Activated T-helper 2 cell treated with anti-CD3 and anti-CD28 coated beads, Interferon-gamma antibody, Interleukin-2, Interleukin-4, amounts not matched to agents 10 μg/mL and 5 μg/mL and 100 μg/mL, durations not matched to agents 14 hours and 24 hours and 36 hours (primary cell): ENCODE data around the gene CCT8L2. TPM values are rescaled to one million over a fixed set of nuclear protein-coding genes. Genes with fewer than 3 reads are reported as not detected.
"Not testable (repeated sequence)": the region's sequence is repeated elsewhere in the genome, so short reads cannot be mapped to it uniquely, and the experiment has no call there.

ENCODE experiments used
- DNase-seq: peaks from one replicate; pipeline ENCODE4 v3.0.0; 2021; ENCODE audit warnings: low spot score
- H3K27ac Mint-ChIP-seq: one replicate; pipeline ENCODE4 v1.8.0; 2021; ENCODE audit warnings: mixed read lengths
- H3K27me3 Mint-ChIP-seq: one replicate; pipeline ENCODE4 v1.8.0; 2021; ENCODE audit warnings: low read depth, mixed read lengths
- H3K36me3 Mint-ChIP-seq: one replicate; pipeline ENCODE4 v1.8.0; 2021; ENCODE audit warnings: low read depth, mixed read lengths
- H3K4me1 Mint-ChIP-seq: one replicate; pipeline ENCODE4 v1.8.0; 2021; ENCODE audit warnings: low read depth, mixed read lengths
- H3K4me3 Mint-ChIP-seq: one replicate; pipeline ENCODE4 v1.8.0; 2021; ENCODE audit warnings: low read depth, mild to moderate bottlenecking, moderate library complexity, mixed read lengths
- H3K9me3 Mint-ChIP-seq: one replicate; pipeline ENCODE4 v1.8.0; 2021; ENCODE audit warnings: mixed read lengths
- intact Hi-C: fragments of 100-400 bp; cut with micrococcal nuclease; formaldehyde crosslinking; loops from one replicate; pipeline ENCODE4 v1.15.1; 2023
- total RNA-seq: library from RNA; stranded (reverse); gene quantifications from 2 replicates; pipeline ENCODE4 v1.2.3, GENCODE V29; 2022

The CCT8L2 gene
- total RNA-seq, 1 donor from 2014 or later: not detected

DNA sequence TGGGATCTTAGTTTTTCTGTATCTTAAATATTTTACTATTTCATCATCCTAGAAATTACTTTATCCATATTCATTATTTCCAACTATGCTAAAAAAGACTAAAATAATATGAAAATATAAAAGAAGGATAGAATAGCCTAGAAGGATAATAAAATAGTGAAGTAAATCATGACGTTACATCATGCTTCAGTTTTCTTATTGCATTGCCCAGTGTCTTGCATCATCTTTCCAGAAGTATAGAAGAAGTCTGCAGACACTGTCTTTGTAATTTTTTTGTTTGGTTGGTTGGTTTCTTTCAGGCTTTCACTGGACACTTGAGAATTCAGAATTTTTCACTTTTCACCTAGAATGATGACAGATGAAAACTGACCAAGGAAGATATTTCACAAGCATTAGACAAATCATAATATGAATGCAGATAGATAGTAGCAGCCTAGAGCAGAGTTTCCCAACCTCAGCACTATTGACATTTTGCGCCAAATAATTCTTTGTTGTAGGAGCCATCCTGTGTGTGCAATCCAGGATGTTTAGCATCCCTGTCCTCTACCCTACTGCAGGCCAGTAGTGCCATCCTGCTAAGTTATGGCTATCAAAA, 23.3 kb downstream of the CCT8L2 start:
- H3K36me3 Mint-ChIP-seq, intact Hi-C loops, H3K4me3 Mint-ChIP-seq, H3K27me3 Mint-ChIP-seq, H3K9me3 Mint-ChIP-seq, H3K27ac Mint-ChIP-seq, DNase-seq, H3K4me1 Mint-ChIP-seq: not testable (repeated sequence)

GRCh38 chr22:16568425-16568758, 24.2 kb downstream of the CCT8L2 start:
- no peak overlapping the region for H3K4me3 Mint-ChIP-seq
- no peak for DNase-seq

GRCh38 chr22:16567617-16568424, 24.8 kb downstream of the CCT8L2 start:
- H3K9me3 Mint-ChIP-seq, intact Hi-C loops, H3K27ac Mint-ChIP-seq, H3K36me3 Mint-ChIP-seq, H3K4me3 Mint-ChIP-seq, H3K4me1 Mint-ChIP-seq, H3K27me3 Mint-ChIP-seq, DNase-seq: not testable (repeated sequence)

More at GRCh38 chr22:16568425-16568758, 24.2 kb downstream of the CCT8L2 start:
- Mint-ChIP-seq H3K4me1 (no peaks in the 10 kb centered on the region), H3K27me3 (no peaks in the 10 kb centered on the region), H3K27ac (no peak overlapping the region), H3K9me3 (no peaks in the 10 kb centered on the region), H3K36me3 (no peaks in the 10 kb centered on the region)
- intact Hi-C loops: no loop called here

GRCh38 chr22:16566421-16567151, 26.0 kb downstream of the CCT8L2 start:
- H3K36me3 Mint-ChIP-seq, H3K4me1 Mint-ChIP-seq, intact Hi-C loops, H3K4me3 Mint-ChIP-seq, H3K27me3 Mint-ChIP-seq, H3K9me3 Mint-ChIP-seq, DNase-seq, H3K27ac Mint-ChIP-seq: not testable (repeated sequence)

DNA sequence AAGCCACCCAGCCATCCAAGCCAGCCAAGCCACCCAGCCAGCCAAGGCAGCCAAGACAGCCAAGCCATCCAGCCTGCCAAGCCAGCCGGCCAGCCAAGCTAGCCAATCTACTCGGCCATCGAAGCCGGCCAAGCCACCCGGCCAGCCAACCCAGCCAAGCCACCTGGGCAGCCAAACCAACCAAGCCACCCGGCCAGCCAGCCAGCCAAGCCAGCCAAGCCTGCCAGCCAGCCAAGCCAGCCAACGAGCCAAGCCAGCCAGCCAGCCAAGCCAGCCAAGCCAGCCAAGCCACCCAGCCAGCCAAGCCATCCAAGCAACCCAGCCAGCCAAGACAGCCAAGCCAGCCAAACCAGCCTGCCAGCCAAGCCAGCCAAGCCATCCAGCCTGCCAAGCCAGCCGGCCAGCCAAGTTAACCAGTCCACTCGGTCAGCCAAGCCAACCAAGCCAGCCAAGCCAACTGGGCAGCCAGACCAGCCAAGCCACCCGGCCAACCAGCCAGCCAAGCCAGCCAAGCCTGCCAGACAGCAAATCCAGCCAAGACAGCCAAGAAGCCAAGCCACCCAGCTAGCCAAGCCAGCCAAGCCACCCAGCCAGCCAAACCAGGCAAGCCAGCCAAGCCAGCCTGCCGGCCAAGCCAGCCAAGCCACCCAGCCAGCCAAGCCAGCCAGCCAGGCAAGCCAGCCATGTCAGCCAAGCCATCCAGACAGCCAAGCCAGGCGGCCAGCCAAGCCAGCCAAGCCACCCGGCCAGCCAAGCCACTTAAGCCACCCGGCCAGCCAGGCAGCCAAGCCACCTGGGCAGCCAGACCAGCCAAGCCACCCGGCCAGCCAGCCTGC, 26.8 kb downstream of the CCT8L2 start:
- H3K4me1 Mint-ChIP-seq, H3K27ac Mint-ChIP-seq, H3K36me3 Mint-ChIP-seq, H3K4me3 Mint-ChIP-seq, H3K27me3 Mint-ChIP-seq, H3K9me3 Mint-ChIP-seq, DNase-seq, intact Hi-C loops: not testable (repeated sequence)

- DNase-seq, H3K4me1 Mint-ChIP-seq, H3K9me3 Mint-ChIP-seq, H3K27me3 Mint-ChIP-seq, H3K27ac Mint-ChIP-seq, H3K4me3 Mint-ChIP-seq, H3K36me3 Mint-ChIP-seq, intact Hi-C loops: not testable (repeated sequence)
These were observed 27.6 kb downstream of the CCT8L2 start for GRCh38 chr22:16564837-16565584.

DNA sequence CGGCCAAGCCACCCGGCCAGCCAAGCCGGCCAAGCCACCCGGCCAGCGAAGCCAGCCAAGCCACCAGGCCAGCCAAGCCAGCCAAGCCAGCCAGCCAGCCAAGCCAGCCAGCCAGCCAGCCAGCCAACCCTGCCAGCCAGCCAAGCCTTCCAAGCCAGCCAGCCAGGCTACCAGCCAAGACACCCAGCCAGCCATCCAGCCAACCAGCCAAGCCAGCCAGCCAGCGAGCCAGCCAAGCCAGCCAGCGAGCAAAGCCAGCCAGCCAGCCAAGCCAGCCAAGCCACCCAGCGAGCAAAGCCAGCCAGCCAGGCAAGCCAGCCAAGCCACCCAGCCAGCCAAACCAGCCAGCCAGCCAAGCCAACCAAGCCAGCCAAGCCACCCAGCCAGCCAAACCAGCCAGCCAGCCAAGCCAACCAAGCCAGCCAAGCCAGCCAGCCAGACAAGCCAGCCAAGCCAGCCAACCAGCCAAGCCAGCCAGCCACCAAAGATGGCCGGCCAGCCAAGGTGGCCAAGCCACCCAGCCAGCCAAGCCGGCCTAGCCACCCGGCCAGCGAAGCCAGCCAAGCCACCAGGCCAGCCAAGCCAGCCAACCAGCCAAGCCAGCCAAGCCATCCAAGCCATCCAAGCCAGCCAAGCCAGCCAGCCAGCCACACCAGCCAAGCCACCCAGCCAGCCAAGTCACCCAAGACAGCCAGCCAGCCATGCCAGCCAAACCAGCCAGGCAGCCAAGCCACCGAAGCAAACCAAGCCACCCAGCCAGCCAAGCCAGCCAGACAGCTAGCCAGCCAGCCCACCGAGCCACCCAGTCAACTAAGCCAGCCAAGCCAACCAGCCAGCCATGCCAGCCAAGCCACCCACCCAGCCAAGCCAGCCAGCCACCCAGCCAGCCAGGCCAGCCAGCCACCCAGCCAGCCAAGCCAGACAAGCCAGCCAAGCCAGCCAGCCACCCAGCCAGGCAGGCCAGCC, 28.8 kb downstream of the CCT8L2 start:
- H3K27ac Mint-ChIP-seq: no peak overlapping the region
- no peaks in the 10 kb centered on the region for H3K27me3 Mint-ChIP-seq
- no peak for DNase-seq
- no peak overlapping the region for H3K4me3 Mint-ChIP-seq
- no peaks in the 10 kb centered on the region for H3K9me3 Mint-ChIP-seq
- intact Hi-C loops: no loop called here
- no peaks in the 10 kb centered on the region for H3K4me1 Mint-ChIP-seq
- no peaks in the 10 kb centered on the region for H3K36me3 Mint-ChIP-seq

DNA sequence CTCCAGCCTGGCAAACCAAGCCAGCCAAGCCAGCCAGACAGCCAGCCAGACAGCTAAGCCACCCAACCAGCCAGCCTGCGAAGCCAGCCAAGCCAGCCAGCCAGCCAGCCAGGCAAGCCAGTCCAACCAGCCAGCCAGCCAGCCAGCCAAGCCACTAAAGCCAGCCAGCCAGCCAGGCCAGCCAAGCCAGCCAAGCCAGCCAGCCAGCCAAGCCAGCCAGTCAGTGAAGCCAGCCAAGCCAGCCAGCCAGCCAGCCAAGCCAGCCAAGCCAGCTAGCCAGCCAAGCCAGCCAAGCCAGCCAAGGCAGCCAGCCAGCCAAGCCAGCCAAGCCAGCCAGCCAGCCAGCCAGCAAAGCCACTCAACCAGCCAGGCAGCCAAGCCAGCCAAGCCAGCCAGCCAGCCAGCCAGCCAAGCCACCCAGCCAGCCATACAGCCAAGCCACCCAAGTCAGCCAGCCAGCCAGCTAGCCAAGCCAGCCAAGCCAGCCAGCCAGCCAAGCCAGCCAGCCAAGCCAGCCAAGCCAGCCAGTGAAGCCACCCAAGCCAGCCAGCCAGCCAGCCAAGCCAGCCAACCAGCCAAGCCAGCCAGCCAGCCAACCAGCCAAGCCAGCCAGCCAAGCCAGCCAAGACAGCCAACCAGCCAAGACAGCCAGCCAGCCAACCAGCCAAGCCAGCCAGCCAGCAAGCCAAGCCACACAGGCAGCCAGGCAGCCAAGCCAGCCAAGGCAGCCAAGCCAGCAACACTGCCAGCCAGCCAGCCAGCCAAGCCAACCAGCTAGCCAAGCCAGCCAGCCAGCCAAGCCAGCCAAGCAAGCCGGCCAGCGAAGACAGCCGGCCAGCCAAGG, 29.7 kb downstream of the CCT8L2 start:
- Mint-ChIP-seq H3K4me3 (no peak overlapping the region), H3K27me3 (no peaks in the 10 kb centered on the region), H3K4me1 (no peaks in the 10 kb centered on the region), H3K27ac (no peak overlapping the region), H3K36me3 (no peaks in the 10 kb centered on the region), H3K9me3 (peaks cover under 1% of the 10 kb centered on the region)
- intact Hi-C loops: no loop called here
- DNase-seq: no peak

DNA sequence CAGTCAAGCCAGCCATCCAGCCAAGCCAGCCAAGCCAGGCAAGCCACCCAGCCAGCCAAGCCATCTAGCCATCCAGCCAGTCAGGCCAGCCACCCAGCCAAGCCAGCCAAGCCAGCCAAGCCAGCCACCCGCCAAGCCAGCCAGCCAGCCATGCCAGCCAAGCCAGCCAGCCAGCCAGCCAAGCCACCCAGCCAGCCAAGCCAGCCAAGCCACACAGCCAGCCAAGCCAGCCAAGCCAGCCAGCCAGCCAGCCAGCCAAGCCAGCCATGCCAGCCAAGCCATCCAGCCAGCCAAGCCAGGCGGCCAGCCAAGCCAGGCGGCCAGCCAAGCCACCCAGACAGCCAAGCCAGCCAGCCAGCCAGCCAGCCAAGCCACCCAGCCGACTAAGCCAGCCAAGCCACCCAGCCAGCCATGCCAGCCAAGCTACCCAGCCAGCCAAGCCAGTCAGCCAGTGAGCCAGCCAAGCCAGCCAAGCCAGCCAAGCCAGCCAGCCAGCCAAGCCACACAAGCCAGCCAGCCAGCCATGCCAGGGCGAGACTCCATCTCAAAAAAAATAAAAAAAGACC, 31.4 kb downstream of the CCT8L2 start:
- H3K4me1 Mint-ChIP-seq: not testable (repeated sequence)

GRCh38 chr22:16560651-16561050, 32.0 kb downstream of the CCT8L2 start:
- H3K4me3 Mint-ChIP-seq, H3K9me3 Mint-ChIP-seq, H3K36me3 Mint-ChIP-seq, DNase-seq, H3K27ac Mint-ChIP-seq, intact Hi-C loops, H3K27me3 Mint-ChIP-seq, H3K4me1 Mint-ChIP-seq: not testable (repeated sequence)

More for the DNA sequence above, 31.4 kb downstream of the CCT8L2 start:
- H3K27me3 Mint-ChIP-seq, H3K9me3 Mint-ChIP-seq, H3K27ac Mint-ChIP-seq, DNase-seq, intact Hi-C loops, H3K4me3 Mint-ChIP-seq, H3K36me3 Mint-ChIP-seq: not testable (repeated sequence)
